Measurements from ENCODE around the gene STYK1.
A peak's percentile ranks its signal among the peaks of the same experiment; 100 is the strongest.
"Not testable (repeated sequence)": the region's sequence is repeated elsewhere in the genome, so short reads cannot be mapped to it uniquely, and the experiment has no call there.

The STYK1 gene

GRCh38 chr12:10620078-10620779 lies 53.6 kb downstream of the STYK1 start:
- DNase-seq (ENCODE audit: low read depth in 2 of 2), result no peak

- DNase-seq (ENCODE audit: low read depth in 2 of 2), result no peak
Observed at GRCh38 chr12:10618338-10618987, 55.4 kb downstream of the STYK1 start.

GRCh38 chr12:10617863-10618262 lies 56.0 kb downstream of the STYK1 start:
- no peak for DNase-seq (ENCODE audit: low read depth in 2 of 2)

- no peak for DNase-seq (ENCODE audit: low read depth in 2 of 2)
Observed at GRCh38 chr12:10615532-10615931, 58.3 kb downstream of the STYK1 start.

- no peak for DNase-seq (ENCODE audit: low read depth in 2 of 2)
Observed at GRCh38 chr12:10614056-10614370, 59.8 kb downstream of the STYK1 start.

GRCh38 chr12:10613349-10614055 lies 60.4 kb downstream of the STYK1 start, which contains the start of gene MAGOHB:
Gene MAGOHB (minus strand): TSS chr12:10613609. CDS start chr12:10613532, 77 bp downstream.
- peak; percentile 98 to 100 for DNase-seq (ENCODE audit: low read depth in 2 of 2)

GRCh38 chr12:10612984-10613348 lies 60.9 kb downstream of the STYK1 start:
- DNase-seq (ENCODE audit: low read depth in 2 of 2), result no peak

- no peak for DNase-seq (ENCODE audit: low read depth in 2 of 2)
Observed at GRCh38 chr12:10612110-10612509, 61.7 kb downstream of the STYK1 start.

DNA sequence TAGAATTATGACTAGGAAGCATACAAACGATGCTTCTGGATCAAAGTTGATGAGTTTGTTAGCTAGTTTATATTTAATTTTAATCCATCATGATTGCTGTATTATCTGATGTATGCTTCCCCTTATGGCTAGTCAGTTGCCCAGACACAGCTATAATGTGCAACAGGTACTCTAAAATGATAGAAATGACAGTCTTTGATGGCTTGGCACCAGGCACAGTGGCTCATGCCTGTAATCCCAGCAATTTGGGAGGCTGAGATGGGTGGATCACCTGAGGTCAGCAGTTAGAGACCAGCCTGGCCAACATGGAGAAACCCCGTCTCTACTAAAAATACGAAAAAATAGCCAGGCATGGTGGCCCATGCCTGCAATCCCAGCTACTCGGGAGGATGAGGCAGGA lies 62.6 kb downstream of the STYK1 start:
- not testable (repeated sequence) for DNase-seq (ENCODE audit: low read depth in 2 of 2)

DNA sequence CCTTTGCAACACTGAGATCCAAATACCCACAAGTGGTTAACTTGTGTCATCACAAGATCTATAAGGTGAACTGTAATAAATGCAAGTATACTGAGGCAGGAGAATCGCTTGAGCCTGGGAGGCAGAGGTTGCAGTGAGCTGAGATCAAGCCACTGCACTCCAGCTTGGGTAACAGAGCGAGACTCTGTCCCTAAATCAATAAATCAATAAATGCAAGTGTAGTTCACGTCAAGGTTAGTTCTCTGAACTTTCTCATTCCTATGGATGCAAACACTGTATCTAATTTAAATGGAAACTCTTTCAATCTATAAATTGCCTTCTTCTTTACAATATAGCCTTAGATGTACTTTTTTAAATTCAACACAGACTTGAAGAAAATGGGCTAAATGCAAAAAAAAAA lies 63.7 kb downstream of the STYK1 start:
- DNase-seq (ENCODE audit: low read depth in 2 of 2), result no peak

DNA sequence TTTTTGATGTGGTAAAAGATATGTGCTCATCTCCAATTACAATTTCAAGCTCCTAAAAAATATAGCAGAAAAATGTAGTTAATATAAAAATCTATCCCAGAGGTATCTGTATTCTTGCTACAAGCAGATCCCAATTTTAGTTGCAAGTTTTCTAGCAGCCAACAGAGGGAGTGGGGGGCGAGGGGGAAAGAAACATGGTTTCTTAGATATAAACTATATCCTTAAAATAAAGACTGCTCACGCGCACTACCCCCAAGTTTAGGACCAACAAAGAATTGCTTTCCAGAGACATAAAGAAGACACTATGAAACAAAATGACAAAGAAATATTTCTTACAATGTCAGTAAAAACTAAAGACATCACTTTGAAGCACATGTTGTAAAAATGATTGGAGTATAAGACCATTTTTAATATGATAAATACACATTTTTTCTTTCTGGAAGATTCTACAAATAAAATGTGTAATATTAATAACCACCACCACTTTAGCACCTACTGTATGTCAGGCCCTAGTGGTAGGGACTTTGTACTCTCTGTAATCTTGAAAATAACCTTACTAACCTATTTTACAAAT lies 65.9 kb downstream of the STYK1 start:
- no peak for DNase-seq (ENCODE audit: low read depth in 2 of 2)

- DNase-seq (ENCODE audit: low read depth in 2 of 2), result no peak
Observed at GRCh38 chr12:10601860-10602259, 72.0 kb downstream of the STYK1 start.

GRCh38 chr12:10600988-10601387 lies 72.9 kb downstream of the STYK1 start:
- DNase-seq (ENCODE audit: low read depth in 2 of 2), result no peak

- DNase-seq (ENCODE audit: low read depth in 2 of 2), result no peak
Observed at GRCh38 chr12:10595881-10596280, 78.0 kb downstream of the STYK1 start.

DNA sequence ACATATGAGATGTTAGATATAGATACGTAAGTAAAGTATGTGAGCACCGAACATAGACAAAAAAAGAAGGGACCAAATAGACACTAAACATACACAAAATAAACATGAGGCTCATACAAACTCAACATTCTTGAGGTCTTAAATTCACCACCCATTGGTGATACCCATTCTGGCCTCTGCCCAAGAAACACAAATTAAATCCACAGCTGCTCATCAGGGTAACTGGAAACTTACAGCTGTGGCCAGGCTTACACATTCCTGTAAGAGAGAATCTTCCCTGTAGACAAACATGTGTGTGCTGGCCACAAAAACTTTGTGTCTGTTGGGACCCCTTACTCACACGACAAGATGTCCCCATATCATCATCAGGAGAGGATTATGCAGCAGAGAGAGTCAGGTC lies 82.9 kb downstream of the STYK1 start:
- DNase-seq (ENCODE audit: low read depth in 2 of 2), result no peak

GRCh38 chr12:10584415-10584814 lies 89.4 kb downstream of the STYK1 start:
- DNase-seq (ENCODE audit: low read depth in 2 of 2), result no peak

- DNase-seq (ENCODE audit: low read depth in 2 of 2), result no peak
Observed at GRCh38 chr12:10582704-10583103, 91.1 kb downstream of the STYK1 start.

DNA sequence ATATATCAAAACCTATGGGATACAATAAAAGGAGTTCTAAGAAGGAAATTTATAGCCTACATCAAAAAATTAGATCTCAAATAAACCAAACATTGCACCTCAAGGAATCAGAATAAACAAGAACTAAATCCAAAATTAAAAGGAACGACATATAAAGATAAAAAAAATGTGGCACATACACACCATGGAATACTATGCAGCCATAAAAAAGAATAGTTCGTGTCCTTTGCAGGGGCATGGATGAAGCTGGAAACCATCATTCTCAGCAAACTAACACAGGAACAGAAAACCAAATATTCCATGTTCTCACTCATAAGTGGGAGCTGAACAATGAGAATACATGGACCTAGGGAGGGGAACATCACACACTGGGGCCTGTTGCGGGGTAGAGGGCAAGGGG lies 91.7 kb downstream of the STYK1 start:
- not testable (repeated sequence) for DNase-seq (ENCODE audit: low read depth in 2 of 2)

- no peak for DNase-seq (ENCODE audit: low read depth in 2 of 2)
Observed at GRCh38 chr12:10574307-10574706, 99.5 kb downstream of the STYK1 start.

GRCh38 chr12:10572021-10572490 lies 101.8 kb downstream of the STYK1 start:
- not testable (repeated sequence) for DNase-seq (ENCODE audit: low read depth in 2 of 2)

GRCh38 chr12:10571141-10571540 lies 102.7 kb downstream of the STYK1 start:
- no peak for DNase-seq (ENCODE audit: low read depth in 2 of 2)
